A172 (cell line): ENCODE measurements around the gene KLRG1. TPM values are rescaled to one million over a fixed set of nuclear protein-coding genes. Genes with fewer than 3 reads are reported as not detected.

ENCODE experiments used
- DNase-seq: peaks from one replicate; pipeline ENCODE4 v3.0.0-alpha.2; 2015; ENCODE audit warnings: low spot score
- total RNA-seq: library from RNA; depleted of rRNA; stranded (reverse); fragments of >200 nt; shearing (Covaris generic); gene quantifications from 2 replicates; pipeline ENCODE4 v1.2.3, GENCODE V29; 2014; rRNA removed

The KLRG1 gene
- not detected in 2 replicates for total RNA-seq

GRCh38 chr12:8989413-8989812, at the start of gene KLRG1:
Gene KLRG1 (plus strand): TSS chr12:8989546. CDS start chr12:8989636, 90 bp downstream.
- DNase-seq: no peak

- no peak for DNase-seq
Measured at GRCh38 chr12:8941691-8942478, 47.5 kb upstream of the KLRG1 start.

DNA sequence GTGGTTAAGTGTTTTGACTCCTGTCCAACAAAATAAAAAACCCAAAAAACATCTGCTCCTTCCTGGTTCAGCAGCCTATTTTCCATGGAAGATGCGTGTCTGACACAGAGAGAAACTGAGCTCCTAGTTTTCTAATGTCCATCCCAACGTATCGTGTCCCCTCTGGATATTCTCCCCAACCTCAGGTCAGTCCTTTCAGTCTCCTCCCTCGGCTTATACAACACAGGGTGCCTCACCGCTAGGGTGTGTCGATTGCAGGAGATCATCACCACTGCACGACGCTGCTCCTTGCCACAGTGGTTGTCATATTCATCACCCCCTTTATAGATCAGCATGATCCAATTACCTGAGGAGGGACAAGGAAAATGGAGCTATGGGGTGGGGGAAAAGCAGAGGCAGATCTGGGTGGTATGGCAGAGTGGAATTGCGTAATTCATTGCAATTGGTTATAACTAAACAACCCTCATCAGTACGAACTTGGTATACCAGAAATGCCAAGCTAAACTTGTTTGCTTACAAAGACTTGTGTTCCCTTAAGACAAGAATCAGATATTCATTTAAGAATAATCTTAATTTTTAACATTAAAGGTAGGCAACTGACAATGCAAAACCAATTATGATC, 45.7 kb upstream of the KLRG1 start:
- DNase-seq: no peak

DNA sequence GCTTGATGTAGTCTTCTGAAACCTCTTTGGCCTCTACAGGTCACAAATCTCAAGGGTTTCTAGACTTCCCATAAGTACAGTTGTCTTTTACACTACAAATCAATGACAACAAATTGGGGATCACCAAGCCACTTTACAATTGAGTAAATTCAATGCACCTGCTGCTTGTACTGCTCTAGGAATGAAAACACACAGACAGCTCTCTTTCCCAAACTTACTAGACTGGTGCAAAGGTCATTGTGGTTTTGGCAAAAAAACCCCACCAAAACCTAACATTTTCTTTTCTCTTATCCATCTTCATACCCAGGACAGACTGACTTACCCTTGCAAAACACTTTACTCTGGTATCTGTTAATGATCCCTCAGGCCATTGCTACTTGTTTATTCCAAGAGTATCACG, 42.6 kb upstream of the KLRG1 start:
- DNase-seq: no peak

GRCh38 chr12:8947737-8948136, 41.6 kb upstream of the KLRG1 start:
- no peak for DNase-seq

GRCh38 chr12:8948701-8949341, 40.5 kb upstream of the KLRG1 start:
- peak; percentile 27 for DNase-seq

DNA sequence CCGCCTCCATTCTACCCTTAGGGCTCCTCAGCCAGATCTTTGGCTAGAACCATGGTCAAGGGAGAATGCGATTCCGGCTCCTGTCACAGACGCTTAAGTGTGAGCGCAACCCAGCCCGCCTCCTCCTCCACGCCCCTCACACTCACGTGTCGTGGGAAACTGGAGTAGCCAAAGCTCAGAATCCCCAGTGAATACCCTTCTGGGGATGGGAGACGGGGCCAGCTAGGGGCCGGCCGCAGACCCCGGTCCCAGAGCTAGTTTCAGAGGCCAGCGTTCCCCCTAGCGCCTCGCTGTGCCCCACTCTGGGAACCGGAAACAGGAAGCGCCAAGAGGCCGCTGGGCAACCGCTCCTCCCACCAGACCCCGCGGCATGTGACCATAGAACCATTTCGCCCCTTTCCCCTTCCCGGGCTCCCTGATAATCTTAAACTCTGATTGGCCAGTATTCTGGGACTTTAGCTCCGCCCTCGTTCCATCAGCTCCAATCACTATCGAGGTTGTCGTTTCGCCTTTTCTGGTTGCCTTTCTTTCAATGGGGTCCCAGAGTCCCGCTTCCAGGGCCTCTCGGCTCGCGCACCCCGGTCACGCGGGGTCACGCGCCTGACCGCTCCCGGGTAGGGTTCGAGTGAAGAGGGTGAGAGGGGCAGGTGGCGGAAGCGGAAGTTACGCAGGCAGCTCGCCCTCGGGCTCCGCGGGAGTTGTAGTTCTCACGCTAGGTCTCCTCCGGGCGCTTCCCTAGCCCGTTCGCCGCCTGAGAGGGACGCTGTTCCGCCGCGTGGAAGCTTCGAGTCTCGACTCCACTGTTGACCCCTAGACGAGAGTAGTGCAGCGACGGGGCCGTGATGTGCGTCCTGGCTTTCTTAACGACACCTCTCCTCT, 39.8 kb upstream of the KLRG1 start, which contains the start of gene M6PR:
TSS of gene M6PR (minus strand) at position 304 of the 879 bp plus-strand sequence. CDS start 3,241 bp downstream, outside the sequence.
- peak; percentile 93 for DNase-seq

DNA sequence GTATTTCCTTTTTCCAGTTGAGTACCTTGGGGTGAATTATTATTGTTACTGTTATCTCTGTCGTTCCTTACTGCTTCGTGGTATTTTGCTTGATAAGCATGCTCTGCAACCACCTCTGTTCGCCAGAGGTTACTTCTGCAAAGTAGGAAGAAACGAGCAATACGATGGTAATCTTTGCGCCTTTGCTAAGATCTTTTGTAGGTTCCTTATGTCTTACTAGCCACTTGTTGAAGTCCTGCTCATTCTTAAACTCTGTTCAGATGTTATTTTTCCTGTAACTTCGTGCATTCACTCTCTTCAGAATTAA, 39.2 kb upstream of the KLRG1 start:
- no peak for DNase-seq

- DNase-seq: no peak
Measured at GRCh38 chr12:8950702-8951478, 38.5 kb upstream of the KLRG1 start.

- no peak for DNase-seq
Measured at GRCh38 chr12:8951744-8952143, 37.6 kb upstream of the KLRG1 start.

DNA sequence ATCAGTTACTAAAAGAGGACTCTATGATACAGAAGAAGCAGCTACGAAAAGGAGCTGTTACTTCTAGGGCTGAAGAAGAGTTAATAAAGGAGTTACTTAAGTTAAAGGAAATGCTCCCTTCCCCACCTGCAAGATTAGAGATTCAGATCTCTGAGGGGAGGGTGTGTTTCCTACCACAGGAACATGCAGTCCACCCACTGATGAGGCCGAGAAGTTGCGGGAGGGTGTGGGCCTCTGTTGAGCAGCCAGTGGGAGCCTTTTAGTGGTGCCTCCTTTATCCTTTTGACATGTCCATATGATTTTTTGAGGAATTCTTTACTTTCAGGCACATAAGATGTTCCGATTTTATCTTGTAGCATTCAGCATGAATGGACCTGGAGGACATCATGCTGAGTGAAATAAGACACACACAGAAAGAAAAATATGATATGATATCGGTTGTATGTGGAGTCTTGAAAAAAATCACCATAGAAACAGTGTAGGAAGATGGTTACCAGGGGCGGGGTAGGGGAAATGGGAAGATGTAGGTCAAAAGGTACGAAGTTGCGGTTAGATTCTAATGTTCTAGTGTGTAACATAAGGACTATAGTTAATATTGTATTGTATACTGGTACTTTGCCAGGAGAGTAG, 35.5 kb upstream of the KLRG1 start:
- no peak for DNase-seq

DNA sequence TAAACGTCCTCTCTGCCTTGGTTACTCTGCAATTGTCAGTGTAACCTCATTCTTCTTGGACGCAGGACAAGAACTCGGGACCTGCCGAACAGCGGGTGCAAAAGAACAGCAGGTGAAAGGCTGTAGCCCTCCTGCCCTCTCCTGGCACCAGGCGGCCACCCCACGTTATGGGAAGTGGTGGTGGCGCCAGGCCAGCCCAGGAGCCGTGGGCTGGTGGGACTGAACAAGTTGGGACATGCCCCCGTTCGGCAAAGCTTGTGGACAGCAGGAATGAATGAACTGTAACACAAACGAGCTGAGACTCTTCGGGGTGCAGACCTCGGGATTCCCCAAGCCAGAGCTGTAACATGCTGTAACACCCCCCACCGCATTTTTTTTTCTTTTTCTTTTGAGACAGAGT, 33.3 kb upstream of the KLRG1 start:
- DNase-seq: no peak

DNA sequence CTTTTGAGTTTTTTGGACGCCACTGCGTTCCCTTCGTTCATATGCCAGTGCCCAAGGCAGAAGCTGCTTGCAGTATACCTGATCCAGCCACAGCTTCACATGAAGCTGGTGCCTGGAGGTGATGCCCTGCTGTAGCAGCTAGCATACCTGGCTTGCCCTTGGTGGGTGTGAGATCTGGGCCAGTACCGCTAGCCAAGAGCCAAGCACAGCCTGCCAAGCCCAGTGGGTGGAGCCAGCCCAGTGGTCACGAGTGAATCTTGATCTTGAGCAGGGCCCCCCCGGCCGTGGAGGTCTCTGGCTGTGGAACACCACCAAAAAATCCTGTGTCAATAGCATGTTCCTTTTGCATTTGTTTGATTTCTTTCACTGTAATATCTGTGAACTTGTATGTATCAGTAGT, 32.6 kb upstream of the KLRG1 start:
- DNase-seq: no peak

GRCh38 chr12:8957561-8957960, 31.8 kb upstream of the KLRG1 start:
- no peak for DNase-seq

DNA sequence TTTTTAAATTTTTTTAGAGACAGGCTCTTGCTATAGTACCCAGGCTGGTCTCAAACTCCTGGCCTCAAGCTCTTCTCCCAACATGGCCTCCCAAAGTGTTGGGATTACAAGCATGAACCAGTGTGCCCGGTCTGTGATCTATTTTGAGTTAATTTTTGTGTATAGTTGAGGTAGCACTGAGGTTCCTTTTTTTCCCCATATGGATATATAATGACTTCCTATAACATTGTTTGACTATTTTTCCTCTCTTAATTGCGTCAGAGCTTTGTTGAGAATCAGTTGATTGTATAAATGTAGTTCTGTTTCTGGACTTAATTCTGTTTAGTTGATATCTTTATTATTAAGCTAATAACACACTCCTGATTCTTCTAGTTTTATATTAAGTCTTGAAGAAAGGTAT, 31.3 kb upstream of the KLRG1 start:
- DNase-seq: no peak

DNA sequence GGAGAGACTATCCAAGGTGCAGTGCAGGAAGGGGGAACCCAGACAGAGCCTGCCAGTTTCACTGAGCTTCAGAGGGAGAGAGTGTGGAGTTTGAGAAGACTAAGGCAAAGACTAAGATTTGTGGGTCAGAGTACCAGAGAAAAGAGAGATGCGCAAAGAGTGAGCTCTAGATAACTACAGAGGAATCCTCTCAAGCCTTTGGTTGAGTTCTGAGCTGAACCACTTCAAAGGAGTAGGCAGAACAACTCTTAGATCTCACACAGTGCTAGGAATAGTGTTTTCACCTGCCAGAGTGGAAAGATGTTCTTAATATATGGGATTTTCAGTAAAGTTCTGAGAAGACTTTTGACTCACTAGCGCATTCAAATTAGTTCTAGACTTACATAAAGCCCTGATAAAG, 29.2 kb upstream of the KLRG1 start:
- no peak for DNase-seq

GRCh38 chr12:8968761-8969160, 20.6 kb upstream of the KLRG1 start:
- no peak for DNase-seq

DNA sequence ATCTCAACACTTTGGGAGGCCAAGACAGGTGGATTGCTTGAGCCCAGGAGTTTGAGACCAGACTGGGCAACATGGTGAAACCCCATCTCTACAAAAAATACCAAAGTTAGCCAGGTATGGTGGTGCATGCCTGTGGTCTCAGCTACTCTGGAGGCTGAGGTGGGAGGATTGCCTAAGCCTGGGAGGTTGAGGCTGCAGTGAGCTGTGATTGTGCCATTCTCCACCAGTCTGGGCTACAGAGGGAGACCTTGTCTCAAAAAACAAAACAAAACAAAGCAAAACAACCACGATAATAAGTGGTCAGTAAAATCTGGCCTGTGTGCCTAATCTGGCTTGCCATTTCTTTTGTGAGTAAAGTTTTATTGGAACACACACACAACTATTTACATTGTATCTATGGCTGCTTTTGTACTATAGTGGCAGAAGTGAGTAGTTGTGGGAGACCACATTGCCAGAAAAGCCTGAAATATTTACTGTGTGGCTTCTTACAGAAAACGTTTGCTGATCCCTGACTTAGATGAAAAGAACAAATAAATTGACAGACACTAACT, 19.4 kb upstream of the KLRG1 start:
- no peak for DNase-seq

GRCh38 chr12:8970432-8970831, 18.9 kb upstream of the KLRG1 start:
- no peak for DNase-seq

GRCh38 chr12:8980137-8980536, 9.2 kb upstream of the KLRG1 start:
- no peak for DNase-seq
